ENCODE measurements around the gene SETD5.

The SETD5 gene

DNA sequence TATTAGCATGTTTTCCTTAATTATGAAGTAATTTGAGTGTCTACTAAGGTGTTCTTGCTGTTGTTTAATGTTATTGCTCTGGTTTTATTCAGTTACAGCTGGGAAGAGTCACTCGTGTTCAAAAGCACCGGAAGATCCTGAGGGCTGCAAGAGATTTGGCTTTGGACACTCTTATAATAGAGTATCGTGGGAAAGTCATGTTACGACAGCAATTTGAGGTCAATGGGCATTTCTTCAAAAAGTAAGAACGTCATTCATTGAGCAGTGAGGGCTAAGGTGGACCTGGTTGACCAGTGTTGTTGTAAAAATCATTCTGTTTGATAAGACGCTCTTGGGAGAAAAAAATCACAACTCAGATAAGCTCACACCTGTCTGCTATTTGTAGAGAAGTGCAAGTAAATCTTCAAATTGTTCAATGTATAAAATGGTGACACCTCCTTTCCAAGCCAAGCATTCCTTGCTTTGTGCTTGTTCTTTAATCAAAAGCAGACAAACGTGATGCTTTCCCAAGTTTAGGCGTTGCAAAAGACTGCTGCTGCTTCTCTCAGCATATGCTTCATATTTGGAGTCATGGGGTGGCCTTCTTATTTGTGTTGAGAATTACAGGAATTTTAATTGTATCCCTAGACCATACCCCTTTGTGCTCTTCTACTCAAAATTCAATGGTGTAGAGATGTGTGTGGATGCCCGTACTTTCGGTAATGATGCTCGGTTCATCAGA, 44.2 kb downstream of the SETD5 start:
- peaks cover 83% of the 10 kb centered on the region for H3K36me3 ChIP-seq (ENCODE audit: insufficient read depth, low read length)
- no peak overlapping the region for H3K27ac ChIP-seq (ENCODE audit: low read depth, low read length)
- no peak overlapping the region for H3K9ac ChIP-seq (ENCODE audit: low read length)
- no peaks in the 10 kb centered on the region for H3K9me3 ChIP-seq (ENCODE audit: low read length)
- H3K27me3 ChIP-seq (ENCODE audit: control insufficient read depth in 1 of 2, insufficient read depth in 2 of 2, low read length in 2 of 2) = no peaks in the 10 kb centered on the region
- peaks cover 5% of the 10 kb centered on the region for H3K4me1 ChIP-seq (ENCODE audit: insufficient read depth, low read length)
- H3K4me3 ChIP-seq (ENCODE audit: low read depth in 1 of 2, low read length in 2 of 2) = no peak overlapping the region

- no peaks in the 10 kb centered on the region for H3K9me3 ChIP-seq (ENCODE audit: low read length)
- H3K27me3 ChIP-seq (ENCODE audit: control insufficient read depth in 1 of 2, insufficient read depth in 2 of 2, low read length in 2 of 2) = no peaks in the 10 kb centered on the region
- peaks cover 75% of the 10 kb centered on the region for H3K36me3 ChIP-seq (ENCODE audit: insufficient read depth, low read length)
- H3K4me1 ChIP-seq (ENCODE audit: insufficient read depth, low read length) = no peaks in the 10 kb centered on the region
- H3K27ac ChIP-seq (ENCODE audit: low read depth, low read length) = no peak overlapping the region
- no peak overlapping the region for H3K9ac ChIP-seq (ENCODE audit: low read length)
- H3K4me3 ChIP-seq (ENCODE audit: low read depth in 1 of 2, low read length in 2 of 2) = no peak overlapping the region
These were observed 50.7 kb downstream of the SETD5 start for GRCh38 chr3:9448071-9448470.

GRCh38 chr3:9448643-9449042, 51.2 kb downstream of the SETD5 start:
- no peak overlapping the region for H3K9ac ChIP-seq (ENCODE audit: low read length)
- H3K4me1 ChIP-seq (ENCODE audit: insufficient read depth, low read length) = no peaks in the 10 kb centered on the region
- H3K27ac ChIP-seq (ENCODE audit: low read depth, low read length) = no peak overlapping the region
- H3K27me3 ChIP-seq (ENCODE audit: control insufficient read depth in 1 of 2, insufficient read depth in 2 of 2, low read length in 2 of 2) = no peaks in the 10 kb centered on the region
- H3K9me3 ChIP-seq (ENCODE audit: low read length) = no peaks in the 10 kb centered on the region
- H3K36me3 ChIP-seq (ENCODE audit: insufficient read depth, low read length) = peaks cover 73% of the 10 kb centered on the region
- H3K4me3 ChIP-seq (ENCODE audit: low read depth in 1 of 2, low read length in 2 of 2) = no peak overlapping the region

- no peak overlapping the region for H3K27ac ChIP-seq (ENCODE audit: low read depth, low read length)
- no peak overlapping the region for H3K9ac ChIP-seq (ENCODE audit: low read length)
- H3K4me1 ChIP-seq (ENCODE audit: insufficient read depth, low read length) = no peaks in the 10 kb centered on the region
- H3K36me3 ChIP-seq (ENCODE audit: insufficient read depth, low read length) = peaks cover 67% of the 10 kb centered on the region
- H3K27me3 ChIP-seq (ENCODE audit: control insufficient read depth in 1 of 2, insufficient read depth in 2 of 2, low read length in 2 of 2) = no peaks in the 10 kb centered on the region
- H3K9me3 ChIP-seq (ENCODE audit: low read length) = no peaks in the 10 kb centered on the region
- no peak overlapping the region for H3K4me3 ChIP-seq (ENCODE audit: low read depth in 1 of 2, low read length in 2 of 2)
These were observed 52.7 kb downstream of the SETD5 start for GRCh38 chr3:9450126-9450525.

GRCh38 chr3:9450991-9451390, 53.6 kb downstream of the SETD5 start:
- H3K36me3 ChIP-seq (ENCODE audit: insufficient read depth, low read length) = peaks cover 68% of the 10 kb centered on the region
- no peaks in the 10 kb centered on the region for H3K9me3 ChIP-seq (ENCODE audit: low read length)
- H3K4me3 ChIP-seq (ENCODE audit: low read depth in 1 of 2, low read length in 2 of 2) = no peak overlapping the region
- H3K9ac ChIP-seq (ENCODE audit: low read length) = no peak overlapping the region
- no peaks in the 10 kb centered on the region for H3K27me3 ChIP-seq (ENCODE audit: control insufficient read depth in 1 of 2, insufficient read depth in 2 of 2, low read length in 2 of 2)
- no peaks in the 10 kb centered on the region for H3K4me1 ChIP-seq (ENCODE audit: insufficient read depth, low read length)
- no peak overlapping the region for H3K27ac ChIP-seq (ENCODE audit: low read depth, low read length)

DNA sequence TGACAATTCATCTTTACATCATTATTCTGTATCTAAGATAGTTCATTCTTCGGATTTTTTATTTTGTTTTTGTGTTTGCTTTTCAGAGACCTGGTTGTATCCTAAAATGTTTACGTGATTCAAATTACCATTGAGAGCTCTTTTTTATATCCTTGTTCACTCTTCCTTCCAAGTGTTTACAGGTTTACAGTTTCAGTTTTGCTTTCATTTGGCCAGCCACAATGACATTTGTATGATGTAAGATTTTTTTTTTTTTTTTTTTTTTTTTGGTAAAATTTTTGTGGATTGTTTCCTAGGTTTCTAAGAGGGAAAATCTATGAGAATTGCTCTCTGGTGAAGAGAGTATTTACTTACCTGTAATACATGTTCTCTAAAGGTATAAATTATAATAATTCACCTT, 55.0 kb downstream of the SETD5 start:
- H3K4me3 ChIP-seq (ENCODE audit: low read depth in 1 of 2, low read length in 2 of 2) = no peak overlapping the region
- H3K4me1 ChIP-seq (ENCODE audit: insufficient read depth, low read length) = no peaks in the 10 kb centered on the region
- no peak overlapping the region for H3K27ac ChIP-seq (ENCODE audit: low read depth, low read length)
- no peaks in the 10 kb centered on the region for H3K27me3 ChIP-seq (ENCODE audit: control insufficient read depth in 1 of 2, insufficient read depth in 2 of 2, low read length in 2 of 2)
- no peaks in the 10 kb centered on the region for H3K9me3 ChIP-seq (ENCODE audit: low read length)
- no peak overlapping the region for H3K9ac ChIP-seq (ENCODE audit: low read length)
- peaks cover 58% of the 10 kb centered on the region for H3K36me3 ChIP-seq (ENCODE audit: insufficient read depth, low read length)

GRCh38 chr3:9455596-9456131, 58.2 kb downstream of the SETD5 start:
- Histone ChIP-seq H3K9me3 (ENCODE audit: low read length) (no peaks in the 10 kb centered on the region), H3K36me3 (ENCODE audit: insufficient read depth, low read length) (peaks cover 31% of the 10 kb centered on the region), H3K4me3 (ENCODE audit: low read depth in 1 of 2, low read length in 2 of 2) (no peak overlapping the region), H3K27ac (ENCODE audit: low read depth, low read length) (no peak overlapping the region), H3K9ac (ENCODE audit: low read length) (no peak overlapping the region), H3K4me1 (ENCODE audit: insufficient read depth, low read length) (no peaks in the 10 kb centered on the region), H3K27me3 (ENCODE audit: control insufficient read depth in 1 of 2, insufficient read depth in 2 of 2, low read length in 2 of 2) (no peaks in the 10 kb centered on the region)

DNA sequence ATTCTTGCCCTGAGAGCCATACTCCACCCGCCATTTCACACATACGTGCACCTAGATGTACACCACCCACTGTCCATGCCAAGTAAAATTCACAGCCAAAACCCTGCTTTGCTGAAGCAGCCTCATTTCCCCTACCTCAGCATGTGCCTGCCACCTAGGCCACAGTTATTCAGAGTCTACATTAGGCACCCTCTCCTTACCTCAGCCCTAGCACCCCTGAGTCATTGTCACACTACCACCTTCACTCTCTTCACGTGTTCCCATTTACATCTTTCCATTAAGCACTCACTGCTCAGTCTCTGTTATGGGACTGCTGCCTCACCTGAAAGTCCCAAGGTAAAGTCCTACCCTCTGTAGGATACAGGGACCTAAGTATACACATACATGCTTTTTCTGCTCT, 70.0 kb downstream of the SETD5 start:
- Histone ChIP-seq H3K27ac (ENCODE audit: low read depth, low read length) (no peak overlapping the region), H3K9ac (ENCODE audit: low read length) (no peak overlapping the region), H3K4me1 (ENCODE audit: insufficient read depth, low read length) (no peaks in the 10 kb centered on the region), H3K36me3 (ENCODE audit: insufficient read depth, low read length) (peaks cover 85% of the 10 kb centered on the region), H3K9me3 (ENCODE audit: low read length) (no peaks in the 10 kb centered on the region), H3K4me3 (ENCODE audit: low read depth in 1 of 2, low read length in 2 of 2) (no peak overlapping the region), H3K27me3 (ENCODE audit: control insufficient read depth in 1 of 2, insufficient read depth in 2 of 2, low read length in 2 of 2) (no peaks in the 10 kb centered on the region)

GRCh38 chr3:9468460-9468859, 71.0 kb downstream of the SETD5 start:
- Histone ChIP-seq H3K9me3 (ENCODE audit: low read length) (no peaks in the 10 kb centered on the region), H3K27me3 (ENCODE audit: control insufficient read depth in 1 of 2, insufficient read depth in 2 of 2, low read length in 2 of 2) (no peaks in the 10 kb centered on the region), H3K36me3 (ENCODE audit: insufficient read depth, low read length) (peaks cover 87% of the 10 kb centered on the region), H3K4me1 (ENCODE audit: insufficient read depth, low read length) (no peaks in the 10 kb centered on the region), H3K4me3 (ENCODE audit: low read depth in 1 of 2, low read length in 2 of 2) (no peak overlapping the region), H3K27ac (ENCODE audit: low read depth, low read length) (no peak overlapping the region), H3K9ac (ENCODE audit: low read length) (no peak overlapping the region)

GRCh38 chr3:9469986-9470385, 72.6 kb downstream of the SETD5 start:
- Histone ChIP-seq H3K4me3 (ENCODE audit: low read depth in 1 of 2, low read length in 2 of 2) (no peak overlapping the region), H3K9me3 (ENCODE audit: low read length) (no peaks in the 10 kb centered on the region), H3K4me1 (ENCODE audit: insufficient read depth, low read length) (no peaks in the 10 kb centered on the region), H3K27me3 (ENCODE audit: control insufficient read depth in 1 of 2, insufficient read depth in 2 of 2, low read length in 2 of 2) (no peaks in the 10 kb centered on the region), H3K9ac (ENCODE audit: low read length) (no peak overlapping the region), H3K27ac (ENCODE audit: low read depth, low read length) (no peak overlapping the region), H3K36me3 (ENCODE audit: insufficient read depth, low read length) (peaks cover 88% of the 10 kb centered on the region)

- Histone ChIP-seq H3K9ac (ENCODE audit: low read length) (no peak overlapping the region), H3K36me3 (ENCODE audit: insufficient read depth, low read length) (peaks cover 80% of the 10 kb centered on the region), H3K27me3 (ENCODE audit: control insufficient read depth in 1 of 2, insufficient read depth in 2 of 2, low read length in 2 of 2) (no peaks in the 10 kb centered on the region), H3K4me3 (ENCODE audit: low read depth in 1 of 2, low read length in 2 of 2) (no peak overlapping the region), H3K9me3 (ENCODE audit: low read length) (no peaks in the 10 kb centered on the region), H3K4me1 (ENCODE audit: insufficient read depth, low read length) (no peaks in the 10 kb centered on the region), H3K27ac (ENCODE audit: low read depth, low read length) (no peak overlapping the region)
These were observed 76.2 kb downstream of the SETD5 start for GRCh38 chr3:9473496-9474065.

DNA sequence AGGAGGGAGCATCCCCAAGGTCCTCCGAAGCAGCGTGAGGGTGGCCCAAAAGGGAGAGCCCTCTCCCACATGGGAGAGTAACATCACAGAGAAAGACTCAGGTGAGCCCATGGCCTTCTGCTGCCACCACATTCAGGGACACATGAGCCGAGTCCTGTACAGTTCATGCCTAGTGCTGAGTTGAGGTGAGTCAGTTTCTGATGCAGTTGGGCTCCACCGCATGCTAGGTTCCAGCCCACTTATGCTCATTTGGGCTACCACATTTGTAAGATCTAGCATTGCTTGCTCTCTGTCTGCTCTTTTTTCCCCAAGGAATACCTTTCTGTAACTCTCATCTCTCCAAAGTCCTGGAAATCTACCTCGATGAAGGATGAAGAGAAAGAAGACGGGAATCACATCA, 77.1 kb downstream of the SETD5 start:
- peaks cover 74% of the 10 kb centered on the region for H3K36me3 ChIP-seq (ENCODE audit: insufficient read depth, low read length)
- H3K27ac ChIP-seq (ENCODE audit: low read depth, low read length) = no peak overlapping the region
- no peaks in the 10 kb centered on the region for H3K27me3 ChIP-seq (ENCODE audit: control insufficient read depth in 1 of 2, insufficient read depth in 2 of 2, low read length in 2 of 2)
- no peak overlapping the region for H3K4me3 ChIP-seq (ENCODE audit: low read depth in 1 of 2, low read length in 2 of 2)
- no peak overlapping the region for H3K9ac ChIP-seq (ENCODE audit: low read length)
- H3K9me3 ChIP-seq (ENCODE audit: low read length) = no peaks in the 10 kb centered on the region
- H3K4me1 ChIP-seq (ENCODE audit: insufficient read depth, low read length) = no peaks in the 10 kb centered on the region

Data from muscle layer of colon (tissue), 2 donors.